Non-pigmented ciliary epithelial cell (primary cell): ENCODE results near the gene UBB.
"Not testable (repeated sequence)": the region's sequence is repeated elsewhere in the genome, so short reads cannot be mapped to it uniquely, and the experiment has no call there.

Source experiments
- DNase-seq: peaks from one replicate; pipeline ENCODE4 v3.0.0-alpha.2; 2010; ENCODE audit warnings: low read depth

UBB gene

GRCh38 chr17:16374146-16374938 lies 6.5 kb upstream of the UBB start:
- DNase-seq: no peak

DNA sequence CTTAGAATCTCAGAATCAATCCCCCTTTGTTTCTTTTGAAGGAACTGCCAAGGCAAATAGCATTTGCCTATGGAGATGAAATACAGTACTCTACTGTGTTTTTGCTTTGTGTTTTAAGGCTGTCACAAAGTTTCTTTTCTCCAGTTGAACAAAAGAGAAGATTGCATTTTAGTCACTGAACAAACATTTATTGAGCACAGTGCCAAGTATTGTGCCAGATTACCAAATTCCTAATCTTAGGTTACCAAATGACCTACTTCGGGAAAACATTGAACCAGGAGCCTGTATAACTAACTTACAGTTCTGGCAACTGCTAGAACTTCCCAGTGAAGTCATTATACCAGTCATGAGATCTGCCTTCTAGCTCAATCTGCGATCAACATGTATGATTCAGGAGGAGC lies 3.0 kb upstream of the UBB start:
- DNase-seq: no peak

- no peak for DNase-seq
These were observed 2.1 kb upstream of the UBB start for GRCh38 chr17:16378636-16379282.

DNA sequence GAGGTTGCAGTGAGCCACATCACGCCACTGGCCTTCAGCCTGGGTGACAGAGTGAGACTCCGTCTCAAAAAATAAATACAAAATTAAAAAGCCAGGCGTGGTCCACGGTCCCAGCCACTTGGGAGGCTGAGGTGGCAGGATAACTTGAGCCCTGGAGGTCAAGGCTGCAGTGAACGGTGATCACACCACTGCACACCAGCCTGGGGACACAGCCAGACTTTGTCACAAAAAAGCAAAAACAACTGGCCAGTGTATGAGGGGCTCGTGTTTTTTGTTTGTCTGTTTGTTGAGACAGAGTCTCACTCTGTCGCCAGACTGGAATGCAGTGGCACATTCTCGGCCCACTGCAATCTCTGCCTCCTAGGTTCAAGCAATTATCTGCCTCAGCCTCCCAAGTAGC lies 1.2 kb upstream of the UBB start:
- no peak for DNase-seq

DNA sequence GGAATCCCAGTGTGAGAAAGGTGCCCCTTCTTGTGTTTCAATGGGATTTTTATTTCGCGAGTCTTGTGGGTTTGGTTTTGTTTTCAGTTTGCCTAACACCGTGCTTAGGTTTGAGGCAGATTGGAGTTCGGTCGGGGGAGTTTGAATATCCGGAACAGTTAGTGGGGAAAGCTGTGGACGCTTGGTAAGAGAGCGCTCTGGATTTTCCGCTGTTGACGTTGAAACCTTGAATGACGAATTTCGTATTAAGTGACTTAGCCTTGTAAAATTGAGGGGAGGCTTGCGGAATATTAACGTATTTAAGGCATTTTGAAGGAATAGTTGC lies 567 bp downstream of the UBB start:
- no peak for DNase-seq

- DNase-seq: no peak
These were observed 2.3 kb downstream of the UBB start for GRCh38 chr17:16383216-16383615.

GRCh38 chr17:16383772-16384287 lies 2.9 kb downstream of the UBB start:
- DNase-seq: no peak

GRCh38 chr17:16384557-16384956 lies 3.7 kb downstream of the UBB start:
- no peak for DNase-seq

GRCh38 chr17:16386126-16386507 lies 5.2 kb downstream of the UBB start:
- not testable (repeated sequence) for DNase-seq

GRCh38 chr17:16391451-16391850 lies 10.6 kb downstream of the UBB start:
- DNase-seq: no peak

GRCh38 chr17:16392491-16392890 lies 11.6 kb downstream of the UBB start:
- DNase-seq: not testable (repeated sequence)

DNA sequence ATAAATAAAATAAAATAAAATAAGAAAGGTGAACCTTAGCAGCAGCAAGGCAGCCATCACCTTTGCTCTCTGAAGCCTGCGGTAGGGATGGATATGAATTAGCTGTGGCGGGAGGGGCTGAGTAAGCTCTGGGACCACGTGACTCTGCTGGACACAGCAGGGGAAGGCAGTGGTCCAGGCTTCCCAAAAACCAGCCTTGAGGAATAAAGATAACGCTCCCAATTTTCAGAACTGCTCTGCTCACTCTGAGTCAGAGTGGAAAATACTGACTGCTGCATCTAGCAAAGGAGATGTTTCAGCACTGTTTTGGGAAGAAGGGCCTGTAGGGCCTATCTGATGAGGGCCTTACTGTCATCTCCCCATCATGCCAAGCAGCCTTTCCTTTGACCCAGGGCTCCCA lies 15.0 kb downstream of the UBB start:
- DNase-seq: not testable (repeated sequence)

DNA sequence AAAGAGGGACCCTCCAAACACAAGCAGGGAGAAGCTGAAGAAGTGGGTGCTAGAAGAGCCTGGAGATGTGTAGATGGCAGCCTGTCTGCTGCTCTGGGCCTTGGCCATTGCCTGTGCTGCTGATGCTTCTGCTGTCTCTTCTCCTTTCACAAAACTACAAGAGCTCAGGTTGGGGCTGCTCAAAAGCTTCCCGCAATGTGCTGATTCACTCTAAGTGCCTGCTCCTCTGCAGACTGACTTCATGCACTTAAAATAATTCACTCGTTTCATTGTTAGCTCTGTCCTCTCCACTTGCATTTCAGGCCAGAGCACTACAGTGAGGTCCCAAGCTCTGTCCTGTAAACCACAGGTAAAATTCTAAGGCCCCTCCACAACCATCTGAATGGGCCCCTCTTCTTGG lies 15.8 kb downstream of the UBB start:
- not testable (repeated sequence) for DNase-seq

DNA sequence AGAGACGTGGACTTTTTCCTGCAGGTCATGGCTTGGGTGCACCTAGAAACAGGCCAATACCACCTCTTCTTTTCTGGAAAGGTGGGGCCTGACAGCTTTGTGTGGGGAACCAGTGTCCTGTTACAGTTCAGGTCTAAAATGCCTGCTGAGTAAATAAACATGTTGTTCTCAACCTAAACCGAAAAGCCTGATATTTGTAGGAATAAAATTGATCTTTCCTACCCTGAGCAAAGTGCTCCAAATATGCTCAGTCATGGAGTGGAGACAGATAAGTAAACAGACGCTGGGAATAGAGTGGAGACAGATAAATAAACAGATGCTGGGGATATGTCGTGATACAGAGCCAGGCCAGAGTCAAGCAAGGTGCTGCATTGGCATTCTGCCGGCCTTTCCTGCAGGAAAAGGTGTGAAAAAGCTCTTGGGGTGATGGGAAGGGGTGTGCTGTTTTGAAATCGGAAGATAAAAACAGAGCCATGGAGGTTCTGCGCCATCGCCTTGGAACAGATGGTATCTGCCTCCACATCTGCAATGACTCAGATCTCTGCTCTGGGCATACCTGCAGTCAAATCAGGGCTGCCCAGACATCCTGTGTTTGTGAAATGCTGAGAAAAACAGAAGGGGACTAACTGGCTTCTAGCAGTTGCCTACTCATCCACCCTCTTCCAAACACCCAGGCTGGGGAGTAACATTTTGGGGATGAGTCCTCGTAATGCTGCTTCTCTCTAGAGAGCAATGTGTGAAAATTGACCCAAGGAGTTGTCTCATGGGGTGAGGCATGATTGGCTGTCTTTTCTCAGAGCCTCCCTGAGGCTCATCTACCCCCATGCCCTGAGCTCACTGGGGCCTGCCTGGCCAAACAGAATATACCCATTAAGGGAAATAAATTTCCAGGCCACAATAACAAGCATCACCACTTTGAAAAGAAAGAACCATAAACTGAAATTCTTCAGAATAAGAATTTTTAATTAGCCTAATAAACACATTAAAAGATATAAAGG lies 17.7 kb downstream of the UBB start:
- no peak for DNase-seq

DNA sequence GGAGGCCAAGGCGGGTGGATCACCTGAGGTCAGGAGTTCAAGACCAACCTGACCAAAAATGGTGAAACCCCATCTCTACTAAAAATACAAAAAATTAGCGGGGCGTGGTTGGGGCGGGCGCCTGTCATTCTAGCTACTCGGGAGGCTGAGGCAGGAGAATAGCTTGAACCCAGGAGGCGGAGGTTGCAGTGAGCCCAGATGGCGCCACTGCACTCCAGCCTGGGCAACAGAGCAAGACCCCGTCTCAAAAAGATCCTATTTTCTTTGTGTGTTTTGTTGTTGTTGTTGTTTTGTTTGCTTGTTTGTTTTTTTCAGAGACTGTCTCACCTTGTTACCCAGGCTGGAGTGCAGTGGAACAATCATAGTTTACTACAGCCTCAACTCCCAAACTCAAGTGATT lies 23.0 kb downstream of the UBB start:
- not testable (repeated sequence) for DNase-seq

DNA sequence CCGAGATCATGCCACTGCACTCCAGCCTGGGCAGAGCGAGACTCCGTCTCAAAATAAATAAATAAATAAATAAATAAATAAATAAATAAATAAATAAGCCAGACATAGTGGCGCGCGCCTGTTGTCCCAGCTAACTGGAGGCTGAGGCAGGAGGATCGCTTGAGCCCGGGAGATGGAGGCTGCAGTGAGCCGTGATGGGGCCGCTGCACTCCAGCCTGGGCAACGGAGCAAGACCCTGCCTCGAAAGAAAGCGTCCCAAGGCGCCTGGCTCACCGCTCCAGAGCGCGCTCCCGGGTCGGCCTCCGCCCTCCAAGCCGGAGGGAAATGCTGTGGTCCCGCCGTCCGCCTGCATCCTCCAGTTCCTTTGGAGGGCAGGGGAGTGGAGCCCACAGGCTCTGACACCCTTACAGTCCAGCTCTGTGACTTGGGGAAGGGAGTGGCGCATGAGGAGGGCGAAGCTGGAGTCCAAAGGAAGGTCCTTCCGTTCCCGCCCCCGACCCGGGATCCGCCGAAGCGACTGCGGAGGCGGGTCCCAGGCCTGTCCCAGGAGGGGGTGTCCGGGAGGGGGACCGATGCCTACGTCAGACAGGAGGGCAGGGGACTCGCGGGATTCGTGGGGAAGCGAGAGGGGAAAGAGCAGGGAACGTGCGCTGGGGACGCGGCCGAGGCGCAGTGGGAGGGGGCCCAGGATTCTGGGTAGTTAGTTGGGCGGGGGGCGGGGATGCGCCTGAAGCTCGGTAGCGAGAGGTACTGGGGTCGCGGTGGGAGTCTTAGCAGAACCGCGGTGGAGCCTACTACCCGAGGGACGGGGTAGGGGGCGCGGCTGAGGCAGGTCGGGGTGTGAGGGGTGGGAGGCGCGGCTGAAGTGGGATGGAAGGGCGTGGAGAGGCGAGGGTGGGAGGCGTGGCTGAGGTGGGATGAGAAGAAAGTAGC lies 26.1 kb downstream of the UBB start:
- DNase-seq: no peak

GRCh38 chr17:16407911-16408588 lies 27.2 kb downstream of the UBB start:
- DNase-seq: no peak

DNA sequence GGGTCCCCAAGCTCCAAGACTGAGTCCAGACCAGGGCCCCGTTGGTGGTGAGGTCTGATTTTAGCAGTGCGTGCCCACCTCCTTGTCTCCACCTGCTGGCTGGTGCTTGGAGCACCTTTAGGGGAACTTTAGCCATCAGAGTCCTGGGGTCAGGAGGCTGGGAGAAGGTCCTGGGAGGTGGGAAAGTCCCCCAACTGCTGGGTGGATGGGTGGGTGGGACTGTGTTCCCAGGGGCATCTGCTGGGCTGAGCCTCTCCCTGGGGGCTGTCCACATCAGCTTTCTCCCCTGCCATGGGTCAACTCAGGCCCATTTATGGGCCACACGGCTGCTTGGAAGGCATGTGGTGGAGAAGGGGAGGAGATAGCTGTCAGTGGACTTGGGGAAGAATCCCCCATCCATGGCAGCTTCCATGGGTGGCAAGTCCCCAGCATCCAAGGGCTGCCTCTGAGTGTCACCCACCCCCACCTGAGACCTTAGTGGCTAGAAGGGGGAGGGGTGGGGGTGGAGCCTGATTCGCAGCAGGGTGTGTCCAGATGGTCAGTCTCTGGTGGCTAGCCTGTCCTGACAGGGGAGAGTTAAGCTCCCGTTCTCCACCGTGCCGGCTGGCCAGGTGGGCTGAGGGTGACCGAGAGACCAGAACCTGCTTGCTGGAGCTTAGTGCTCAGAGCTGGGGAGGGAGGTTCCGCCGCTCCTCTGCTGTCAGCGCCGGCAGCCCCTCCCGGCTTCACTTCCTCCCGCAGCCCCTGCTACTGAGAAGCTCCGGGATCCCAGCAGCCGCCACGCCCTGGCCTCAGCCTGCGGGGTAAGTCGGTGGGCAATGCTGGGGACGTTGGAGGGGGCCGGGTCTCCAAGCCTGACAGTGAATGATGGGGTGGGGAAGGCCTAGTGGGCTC lies 34.4 kb downstream of the UBB start, which contains the start of gene TRPV2:
TSS of gene TRPV2 (plus strand) at position 541 of the 894 bp plus-strand sequence. CDS start 2,098 bp downstream, outside the sequence.
- no peak for DNase-seq

GRCh38 chr17:16417399-16417798 lies 36.5 kb downstream of the UBB start:
- DNase-seq: no peak
